ENCODE data around the gene USP15. TPM values are rescaled to one million over a fixed set of nuclear protein-coding genes. Genes with fewer than 3 reads are reported as not detected.

USP15 gene
- total and polyA plus RNA-seq, 2 experiments from 2014 or later, result 39.9 to 51.0 TPM

GRCh38 chr12:62261876-62262517 lies 1.8 kb downstream of the USP15 start:
- TF ChIP-seq CTCF (IDR thresholded peaks at IDR 0.05; ENCODE audit: low read depth, low read length), result no peak
- Histone ChIP-seq H3K27ac (no peak overlapping the region), H3K4me1 (ENCODE audit: low read depth) (peaks cover 17% of the 10 kb centered on the region), H3K36me3 (no peaks in the 10 kb centered on the region), H3K27me3 (no peaks in the 10 kb centered on the region), H3K9me3 (ENCODE audit: low read depth) (no peaks in the 10 kb centered on the region), H3K4me3 (peak overlapping the region; percentile 86)
- no peak for DNase-seq (ENCODE audit: low read depth in 1 of 2, low spot score in 1 of 2)

GRCh38 chr12:62263232-62263631 lies 3.0 kb downstream of the USP15 start:
- TF ChIP-seq CTCF (IDR thresholded peaks at IDR 0.05; ENCODE audit: low read depth, low read length), result no peak
- Histone ChIP-seq H3K36me3 (no peaks in the 10 kb centered on the region), H3K4me1 (ENCODE audit: low read depth) (peaks cover 22% of the 10 kb centered on the region), H3K4me3 (no peak overlapping the region), H3K27ac (no peak overlapping the region), H3K9me3 (ENCODE audit: low read depth) (no peaks in the 10 kb centered on the region), H3K27me3 (no peaks in the 10 kb centered on the region)
- no peak for DNase-seq (ENCODE audit: low read depth in 1 of 2, low spot score in 1 of 2)

- Histone ChIP-seq H3K27ac (no peak overlapping the region), H3K4me1 (ENCODE audit: low read depth) (peaks cover 22% of the 10 kb centered on the region), H3K36me3 (no peaks in the 10 kb centered on the region), H3K4me3 (no peak overlapping the region), H3K9me3 (ENCODE audit: low read depth) (no peaks in the 10 kb centered on the region), H3K27me3 (no peaks in the 10 kb centered on the region)
- no peak for DNase-seq (ENCODE audit: low read depth in 1 of 2, low spot score in 1 of 2)
- TF ChIP-seq CTCF (IDR thresholded peaks at IDR 0.05; ENCODE audit: low read depth, low read length), result no peak
These were observed 3.8 kb downstream of the USP15 start for GRCh38 chr12:62263966-62264365.

- DNase-seq (ENCODE audit: low read depth in 1 of 2, low spot score in 1 of 2), result no peak
- H3K27ac ChIP-seq, result no peak overlapping the region
- no peaks in the 10 kb centered on the region for H3K27me3 ChIP-seq
- no peaks in the 10 kb centered on the region for H3K9me3 ChIP-seq (ENCODE audit: low read depth)
- H3K36me3 ChIP-seq, result no peaks in the 10 kb centered on the region
- no peak overlapping the region for H3K4me3 ChIP-seq
- peaks cover 22% of the 10 kb centered on the region for H3K4me1 ChIP-seq (ENCODE audit: low read depth)
- TF ChIP-seq CTCF (IDR thresholded peaks at IDR 0.05; ENCODE audit: low read depth, low read length), result no peak
These were observed 4.5 kb downstream of the USP15 start for GRCh38 chr12:62264706-62265105.

- H3K4me3 ChIP-seq, result no peak overlapping the region
- no peak for DNase-seq (ENCODE audit: low read depth in 1 of 2, low spot score in 1 of 2)
- no peaks in the 10 kb centered on the region for H3K9me3 ChIP-seq (ENCODE audit: low read depth)
- TF ChIP-seq CTCF (IDR thresholded peaks at IDR 0.05; ENCODE audit: low read depth, low read length), result no peak
- no peaks in the 10 kb centered on the region for H3K36me3 ChIP-seq
- no peak overlapping the region for H3K27ac ChIP-seq
- peaks cover 27% of the 10 kb centered on the region for H3K4me1 ChIP-seq (ENCODE audit: low read depth)
- H3K27me3 ChIP-seq, result no peaks in the 10 kb centered on the region
These were observed 5.3 kb downstream of the USP15 start for GRCh38 chr12:62265511-62265910.
